Parietal lobe (tissue), 2 donors: ENCODE data around the gene EFCAB7. TPM values are rescaled to one million over a fixed set of nuclear protein-coding genes. Genes with fewer than 3 reads are reported as not detected.

ENCODE experiments used
- small RNA-seq: library from RNA; depleted of rRNA; stranded (forward); fragments of <200 nt; gene quantifications from one replicate; pipeline ENCODE3, GENCODE V24; 2014; ENCODE audit warnings: low replicate concordance
- total RNA-seq: library from RNA; depleted of rRNA; stranded (reverse); fragments of >200 nt; gene quantifications from one replicate; pipeline ENCODE4 v1.2.3, GENCODE V29; 2014

EFCAB7 gene
- 57.6 TPM for total RNA-seq

GRCh38 chr1:63522891-63523728, at the start of gene EFCAB7, which contains the start of gene ITGB3BP:
Gene EFCAB7 (plus strand): TSS chr1:63523525. CDS start chr1:63525573, 2,048 bp downstream.
Gene ITGB3BP (minus strand): TSS chr1:63523225. CDS start chr1:63523133, 92 bp downstream.

GRCh38 chr1:63593303-63593885, 70.1 kb downstream of the EFCAB7 start, which contains the start of gene PGM1:
Gene PGM1 (plus strand): TSS chr1:63593411. CDS start chr1:63593489, 78 bp downstream.

Small RNA genes within 50 kb of the gene (small RNA-seq; reads per million reads assigned to genes)
- gene RF02105 (not detected), gene RF02106 (not detected), gene RF02107 (not detected), gene RF02108 (not detected), gene RF02109 (not detected), gene RF02110 (not detected), gene RN7SL488P (not detected), gene RNU7-123P (not detected)

Other genes with a start within 250 kb of the EFCAB7 start
- gene FOXD3, start 201.0 kb upstream of the EFCAB7 start, total RNA-seq: not detected
- 57.0 TPM for gene ALG6, start 155.9 kb upstream of the EFCAB7 start, total RNA-seq
- 29.4 TPM for gene ITGB3BP, start 300 bp upstream of the EFCAB7 start, total RNA-seq
- gene PGM1, start 69.9 kb downstream of the EFCAB7 start, total RNA-seq: 17.8 TPM